Measurements from ENCODE around the gene IL20RA. TPM values are rescaled to one million over a fixed set of nuclear protein-coding genes. Genes with fewer than 3 reads are reported as not detected.

The IL20RA gene
- total and polyA plus RNA-seq, 4 donors, result 0.17 to 0.65 (median 0.25) TPM; not detected in 1

DNA sequence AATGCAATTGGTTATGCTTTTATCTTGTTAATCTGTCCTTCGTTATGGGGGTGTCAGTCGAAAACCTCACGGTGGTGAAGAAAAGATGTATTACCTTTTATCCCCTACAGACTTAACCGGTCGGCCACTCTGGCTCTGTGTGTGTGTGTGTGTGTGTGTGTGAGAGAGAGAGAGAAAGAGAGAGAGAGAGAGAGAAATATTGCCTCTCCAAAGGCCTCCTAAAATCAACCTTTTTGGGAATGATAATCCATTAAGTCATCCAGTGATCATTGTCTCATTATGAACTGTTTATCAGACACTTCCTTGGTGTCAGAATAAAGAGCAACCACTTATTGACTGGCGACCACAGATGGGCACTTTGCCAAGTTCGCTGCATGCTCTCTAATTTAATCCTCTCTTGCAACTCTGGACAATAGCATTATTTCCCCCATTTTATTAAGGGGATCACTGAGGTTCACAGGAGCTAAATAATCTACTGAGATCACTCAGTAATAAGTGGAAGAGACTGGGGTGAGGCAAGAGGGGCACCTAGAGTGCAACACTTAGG is 92.0 kb downstream of the IL20RA start:
- no peaks in the 10 kb centered on the region for H3K36me3 ChIP-seq (ENCODE audit: control insufficient read depth in 4 of 4, insufficient read depth in 3 of 4, low read depth in 1 of 4, low read length in 3 of 4)
- H3K9me3 ChIP-seq (ENCODE audit: control insufficient read depth in 4 of 4, low read length in 3 of 4), result no peaks in the 10 kb centered on the region
- no peak for DNase-seq (ENCODE audit: low spot score)
- no peak overlapping the region for H3K27ac ChIP-seq (ENCODE audit: low read depth in 1 of 2, low read length in 2 of 2)
- TF ChIP-seq EGR1 (IDR thresholded peaks at IDR 0.05; ENCODE audit: low read depth in 2 of 2) (no peak), CTCF (IDR thresholded peaks at IDR 0.05; ENCODE audit: low read depth, low read length, missing input control) (no peak), YY1 (IDR thresholded peaks at IDR 0.05) (no peak), HNF4A (conservative IDR thresholded peaks at IDR 0.05) (no peak), GABPA (IDR thresholded peaks at IDR 0.05 in 1 of 2, conservative IDR thresholded peaks at IDR 0.05 in 1 of 2) (no peak), FOXA1 (IDR thresholded peaks at IDR 0.05) (no peak), JUND (IDR thresholded peaks at IDR 0.05) (no peak), NR2F2 (IDR thresholded peaks at IDR 0.05) (no peak), SP1 (IDR thresholded peaks at IDR 0.05) (no peak)
- TF ChIP-seq, protein P1, sequence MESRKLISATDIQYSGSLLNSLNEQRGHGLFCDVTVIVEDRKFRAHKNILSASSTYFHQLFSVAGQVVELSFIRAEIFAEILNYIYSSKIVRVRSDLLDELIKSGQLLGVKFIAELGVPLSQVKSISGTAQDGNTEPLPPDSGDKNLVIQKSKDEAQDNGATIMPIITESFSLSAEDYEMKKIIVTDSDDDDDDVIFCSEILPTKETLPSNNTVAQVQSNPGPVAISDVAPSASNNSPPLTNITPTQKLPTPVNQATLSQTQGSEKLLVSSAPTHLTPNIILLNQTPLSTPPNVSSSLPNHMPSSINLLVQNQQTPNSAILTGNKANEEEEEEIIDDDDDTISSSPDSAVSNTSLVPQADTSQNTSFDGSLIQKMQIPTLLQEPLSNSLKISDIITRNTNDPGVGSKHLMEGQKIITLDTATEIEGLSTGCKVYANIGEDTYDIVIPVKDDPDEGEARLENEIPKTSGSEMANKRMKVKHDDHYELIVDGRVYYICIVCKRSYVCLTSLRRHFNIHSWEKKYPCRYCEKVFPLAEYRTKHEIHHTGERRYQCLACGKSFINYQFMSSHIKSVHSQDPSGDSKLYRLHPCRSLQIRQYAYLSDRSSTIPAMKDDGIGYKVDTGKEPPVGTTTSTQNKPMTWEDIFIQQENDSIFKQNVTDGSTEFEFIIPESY (IDR thresholded peaks at IDR 0.05), result no peak
- TF ChIP-seq, protein P2, sequence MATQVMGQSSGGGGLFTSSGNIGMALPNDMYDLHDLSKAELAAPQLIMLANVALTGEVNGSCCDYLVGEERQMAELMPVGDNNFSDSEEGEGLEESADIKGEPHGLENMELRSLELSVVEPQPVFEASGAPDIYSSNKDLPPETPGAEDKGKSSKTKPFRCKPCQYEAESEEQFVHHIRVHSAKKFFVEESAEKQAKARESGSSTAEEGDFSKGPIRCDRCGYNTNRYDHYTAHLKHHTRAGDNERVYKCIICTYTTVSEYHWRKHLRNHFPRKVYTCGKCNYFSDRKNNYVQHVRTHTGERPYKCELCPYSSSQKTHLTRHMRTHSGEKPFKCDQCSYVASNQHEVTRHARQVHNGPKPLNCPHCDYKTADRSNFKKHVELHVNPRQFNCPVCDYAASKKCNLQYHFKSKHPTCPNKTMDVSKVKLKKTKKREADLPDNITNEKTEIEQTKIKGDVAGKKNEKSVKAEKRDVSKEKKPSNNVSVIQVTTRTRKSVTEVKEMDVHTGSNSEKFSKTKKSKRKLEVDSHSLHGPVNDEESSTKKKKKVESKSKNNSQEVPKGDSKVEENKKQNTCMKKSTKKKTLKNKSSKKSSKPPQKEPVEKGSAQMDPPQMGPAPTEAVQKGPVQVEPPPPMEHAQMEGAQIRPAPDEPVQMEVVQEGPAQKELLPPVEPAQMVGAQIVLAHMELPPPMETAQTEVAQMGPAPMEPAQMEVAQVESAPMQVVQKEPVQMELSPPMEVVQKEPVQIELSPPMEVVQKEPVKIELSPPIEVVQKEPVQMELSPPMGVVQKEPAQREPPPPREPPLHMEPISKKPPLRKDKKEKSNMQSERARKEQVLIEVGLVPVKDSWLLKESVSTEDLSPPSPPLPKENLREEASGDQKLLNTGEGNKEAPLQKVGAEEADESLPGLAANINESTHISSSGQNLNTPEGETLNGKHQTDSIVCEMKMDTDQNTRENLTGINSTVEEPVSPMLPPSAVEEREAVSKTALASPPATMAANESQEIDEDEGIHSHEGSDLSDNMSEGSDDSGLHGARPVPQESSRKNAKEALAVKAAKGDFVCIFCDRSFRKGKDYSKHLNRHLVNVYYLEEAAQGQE (IDR thresholded peaks at IDR 0.05), result no peak
- no peak overlapping the region for H3K9ac ChIP-seq (ENCODE audit: low read depth in 1 of 2, low read length in 2 of 2)
- peaks cover 0 to 2% (median 0%) of the 10 kb centered on the region in 4 donors for H3K4me1 ChIP-seq (ENCODE audit: control insufficient read depth in 4 of 4, insufficient read depth in 4 of 4, low read length in 3 of 4)
- no peak overlapping the region for H3K4me3 ChIP-seq (ENCODE audit: low read depth in 1 of 3, low read length in 3 of 3)
- H3K27me3 ChIP-seq (ENCODE audit: control insufficient read depth in 4 of 4, insufficient read depth in 4 of 4, low read length in 3 of 4), result peaks cover 0 to 8% (median 0%) of the 10 kb centered on the region in 4 donors
- WGBS, result 74% methylated on average over 7 of the region's 7 CpGs

DNA sequence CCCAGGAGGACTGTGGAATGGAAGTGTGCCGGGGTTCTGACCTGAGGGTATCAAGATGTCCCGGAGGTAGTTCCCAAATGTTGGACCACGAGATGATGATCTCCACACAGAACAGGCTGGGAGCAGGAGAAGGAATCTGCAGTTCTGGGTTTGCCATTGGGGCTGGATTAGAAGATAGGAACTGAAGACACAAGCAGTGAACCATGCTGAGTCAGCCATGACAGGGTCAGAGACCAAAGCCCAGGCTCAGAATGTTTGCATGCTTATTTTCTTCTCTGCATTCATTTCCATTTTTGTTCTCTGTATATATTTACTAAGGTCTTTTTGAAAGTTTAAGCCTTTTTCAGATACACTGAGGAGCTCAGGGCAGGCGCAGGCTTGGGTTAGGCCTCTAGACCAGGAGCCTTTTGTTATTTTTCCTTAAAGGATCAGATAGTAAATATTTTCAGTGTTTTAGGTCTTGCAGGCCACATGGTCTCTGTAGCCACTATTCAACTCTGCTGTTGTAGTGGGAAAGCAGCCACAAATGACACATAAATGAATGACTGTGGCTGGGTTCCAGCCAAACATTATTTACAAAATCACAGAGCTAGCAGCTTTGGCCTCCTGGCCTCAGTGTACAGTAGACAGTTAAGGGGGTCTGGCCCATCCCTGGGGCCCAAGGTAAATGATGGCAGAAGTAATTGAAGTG is 94.2 kb downstream of the IL20RA start:
- Histone ChIP-seq H3K27ac (ENCODE audit: low read depth in 1 of 2, low read length in 2 of 2) (no peak overlapping the region), H3K4me3 (ENCODE audit: low read depth in 1 of 3, low read length in 3 of 3) (no peak overlapping the region), H3K9ac (ENCODE audit: low read depth in 1 of 2, low read length in 2 of 2) (no peak overlapping the region), H3K9me3 (ENCODE audit: control insufficient read depth in 4 of 4, low read length in 3 of 4) (no peaks in the 10 kb centered on the region), H3K36me3 (ENCODE audit: control insufficient read depth in 4 of 4, insufficient read depth in 3 of 4, low read depth in 1 of 4, low read length in 3 of 4) (no peaks in the 10 kb centered on the region), H3K27me3 (ENCODE audit: control insufficient read depth in 4 of 4, insufficient read depth in 4 of 4, low read length in 3 of 4) (peaks cover 0 to 4% (median 0%) of the 10 kb centered on the region in 4 donors), H3K4me1 (ENCODE audit: control insufficient read depth in 4 of 4, insufficient read depth in 4 of 4, low read length in 3 of 4) (no peaks in the 10 kb centered on the region)
- WGBS, result 94% methylated on average over 4 of the region's 4 CpGs
- no peak for DNase-seq (ENCODE audit: low spot score)
- TF ChIP-seq NR2F2 (IDR thresholded peaks at IDR 0.05), result no peak
- no peak for TF ChIP-seq HNF4G (IDR thresholded peaks at IDR 0.05)
- no peak for TF ChIP-seq SP1 (IDR thresholded peaks at IDR 0.05)
- no peak for TF ChIP-seq FOXA1 (IDR thresholded peaks at IDR 0.05)
- no peak for TF ChIP-seq EGR1 (IDR thresholded peaks at IDR 0.05; ENCODE audit: low read depth in 2 of 2)
- no peak for TF ChIP-seq ATF3 (IDR thresholded peaks at IDR 0.05)
- TF ChIP-seq CTCF (IDR thresholded peaks at IDR 0.05; ENCODE audit: low read depth, low read length, missing input control), result no peak
- TF ChIP-seq, protein P1 (IDR thresholded peaks at IDR 0.05), result no peak
- no peak for TF ChIP-seq FOXA2 (IDR thresholded peaks at IDR 0.05)
- TF ChIP-seq YY1 (IDR thresholded peaks at IDR 0.05), result no peak
- no peak for TF ChIP-seq GABPA (IDR thresholded peaks at IDR 0.05 in 1 of 2, conservative IDR thresholded peaks at IDR 0.05 in 1 of 2)
- TF ChIP-seq HNF4A (conservative IDR thresholded peaks at IDR 0.05), result no peak
- no peak for TF ChIP-seq RAD21 (IDR thresholded peaks at IDR 0.05)
- no peak for TF ChIP-seq TAF1 (conservative IDR thresholded peaks at IDR 0.05)

All from liver (tissue), 9 donors.